Kidney capillary endothelial cell (primary cell): ENCODE measurements around the gene CFAP61.
"Not testable (repeated sequence)": the region's sequence is repeated elsewhere in the genome, so short reads cannot be mapped to it uniquely, and the experiment has no call there.

ENCODE experiments used
- DNase-seq: peaks from one replicate; pipeline ENCODE4 v3.0.0-alpha.2; 2018; ENCODE audit warnings: low spot score

CFAP61 gene

GRCh38 chr20:20327746-20328145, 275.4 kb downstream of the CFAP61 start:
- DNase-seq = no peak

GRCh38 chr20:20329564-20329963, 277.2 kb downstream of the CFAP61 start:
- no peak for DNase-seq

GRCh38 chr20:20331156-20331555, 278.8 kb downstream of the CFAP61 start:
- DNase-seq = no peak

- DNase-seq = no peak
Measured at GRCh38 chr20:20331817-20332216, 279.5 kb downstream of the CFAP61 start.

GRCh38 chr20:20333866-20334265, 281.5 kb downstream of the CFAP61 start:
- DNase-seq = no peak

- DNase-seq = no peak
Measured at GRCh38 chr20:20334489-20334888, 282.2 kb downstream of the CFAP61 start.

- DNase-seq = no peak
Measured at GRCh38 chr20:20338133-20338730, 285.9 kb downstream of the CFAP61 start.

GRCh38 chr20:20340443-20340842, 288.1 kb downstream of the CFAP61 start:
- no peak for DNase-seq

- no peak for DNase-seq
Measured at GRCh38 chr20:20341371-20341770, 289.0 kb downstream of the CFAP61 start.

- no peak for DNase-seq
Measured at GRCh38 chr20:20342066-20342465, 289.7 kb downstream of the CFAP61 start.

- DNase-seq = no peak
Measured at GRCh38 chr20:20343932-20344331, 291.6 kb downstream of the CFAP61 start.

- no peak for DNase-seq
Measured at GRCh38 chr20:20344476-20344875, 292.1 kb downstream of the CFAP61 start.

GRCh38 chr20:20353576-20353975, 301.2 kb downstream of the CFAP61 start:
- no peak for DNase-seq

- DNase-seq = not testable (repeated sequence)
Measured at GRCh38 chr20:20355503-20355902, 303.2 kb downstream of the CFAP61 start.

GRCh38 chr20:20358801-20359200, 306.5 kb downstream of the CFAP61 start:
- DNase-seq = no peak

- DNase-seq = no peak
Measured at GRCh38 chr20:20359628-20360027, 307.3 kb downstream of the CFAP61 start.

GRCh38 chr20:20360464-20360863, 308.1 kb downstream of the CFAP61 start:
- peak; percentile 65 for DNase-seq

- no peak for DNase-seq
Measured at GRCh38 chr20:20362774-20363433, 310.6 kb downstream of the CFAP61 start.

- DNase-seq = no peak
Measured at GRCh38 chr20:20363434-20363798, 311.1 kb downstream of the CFAP61 start.

GRCh38 chr20:20363799-20364592, 311.7 kb downstream of the CFAP61 start:
- DNase-seq = no peak

- no peak for DNase-seq
Measured at GRCh38 chr20:20364593-20365479, 312.5 kb downstream of the CFAP61 start.

GRCh38 chr20:20365480-20366161, 313.3 kb downstream of the CFAP61 start:
- no peak for DNase-seq
